Left renal cortex interstitium (tissue), 4 donors: Measurements from ENCODE around the gene CHMP2A. TPM values are rescaled to one million over a fixed set of nuclear protein-coding genes. Genes with fewer than 3 reads are reported as not detected.
"Not testable (repeated sequence)": the region's sequence is repeated elsewhere in the genome, so short reads cannot be mapped to it uniquely, and the experiment has no call there.

Experiments
- DNase-seq, 4 donors: peaks; one replicate each; pipeline ENCODE4 v3.0.0-alpha.2; 2013; ENCODE audit warnings: low read depth in 4 of 4, low spot score in 2 of 4, missing footprints in 1 of 4
- polyA plus RNA-seq, 4 donors: library from polyadenylated mRNA; unstranded; fragments of 120-200 nt; gene quantifications; one replicate each; pipeline ENCODE4 v1.2.1, GENCODE V29; 2013; ENCODE audit not compliant: insufficient read length in 4 of 4

CHMP2A gene
- 100 to 1,000 TPM; 118 to 132 (median 126) TPM for polyA plus RNA-seq

- peak; percentile 85 to 95 (median 90) for DNase-seq
These were observed at the start of gene CHMP2A for GRCh38 chr19:58554494-58555368. Gene CHMP2A, minus strand, starts transcription at chr19:58555105. Its CDS starts 893 bp downstream, at chr19:58554212.

- no peak for DNase-seq
These were observed 31.3 kb upstream of the CHMP2A start for GRCh38 chr19:58586133-58586765.

DNA sequence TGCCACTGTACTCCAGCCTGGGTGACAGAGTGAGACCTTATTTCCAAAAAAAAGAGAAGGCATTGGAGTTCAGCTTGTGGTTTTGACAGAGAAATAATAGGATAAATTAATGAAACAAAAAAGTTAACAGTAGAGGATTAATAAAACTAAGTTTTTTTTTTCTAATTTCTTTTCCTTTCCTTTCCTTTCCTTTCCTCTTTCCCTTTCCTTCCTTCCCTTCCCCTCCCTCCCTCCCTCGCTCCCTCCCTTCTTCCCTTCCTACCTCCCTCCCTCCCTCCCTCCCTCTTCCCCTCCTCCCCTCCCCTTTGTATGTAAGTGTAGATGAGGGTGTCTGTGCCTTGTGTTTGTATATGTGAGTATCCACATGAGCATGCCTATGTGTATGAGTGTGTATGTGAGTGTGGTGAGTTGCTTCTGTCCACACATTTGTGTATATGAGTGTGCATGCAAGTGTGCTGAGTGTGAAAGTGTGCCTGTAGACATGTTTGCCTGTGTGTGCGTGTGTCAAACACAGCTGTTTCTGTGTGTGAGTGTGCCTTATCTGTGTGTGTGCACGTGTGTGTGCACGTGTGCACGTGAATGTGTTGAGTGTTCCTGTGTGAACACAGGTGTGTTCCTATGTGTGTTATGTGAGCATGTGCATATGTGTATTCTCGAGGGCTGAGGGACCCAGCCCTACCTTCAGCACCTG is 30.7 kb upstream of the CHMP2A start:
- DNase-seq: no peak

GRCh38 chr19:58584498-58585441 is 29.9 kb upstream of the CHMP2A start:
- no peak for DNase-seq

DNA sequence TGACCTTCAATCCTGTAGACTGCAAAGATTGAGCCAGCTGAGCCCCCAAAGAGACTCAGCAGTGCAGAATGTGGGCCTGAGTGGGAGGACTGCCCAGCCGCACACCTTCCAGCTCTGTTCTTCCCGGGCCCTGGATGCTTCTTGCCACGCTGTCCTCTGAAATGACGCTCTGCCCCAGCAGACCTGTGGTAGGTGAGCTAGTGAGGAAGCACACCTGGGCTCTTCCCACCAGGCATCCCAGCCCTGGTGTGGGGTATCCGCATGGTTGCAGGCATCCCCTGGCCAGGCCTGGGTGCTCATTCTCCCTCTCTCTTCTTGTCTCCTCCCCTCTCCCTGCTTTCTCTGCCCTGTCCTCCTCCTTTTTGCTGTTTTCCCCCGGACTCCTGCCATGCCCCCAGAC is 28.1 kb upstream of the CHMP2A start:
- DNase-seq: no peak

- peak in 2 of 4 donors; percentile 71 to 73 for DNase-seq
These were observed 26.6 kb upstream of the CHMP2A start for GRCh38 chr19:58581227-58582141.

GRCh38 chr19:58579473-58580142 is 24.7 kb upstream of the CHMP2A start:
- no peak for DNase-seq

- DNase-seq: no peak
These were observed 23.4 kb upstream of the CHMP2A start for GRCh38 chr19:58578012-58578925.

DNA sequence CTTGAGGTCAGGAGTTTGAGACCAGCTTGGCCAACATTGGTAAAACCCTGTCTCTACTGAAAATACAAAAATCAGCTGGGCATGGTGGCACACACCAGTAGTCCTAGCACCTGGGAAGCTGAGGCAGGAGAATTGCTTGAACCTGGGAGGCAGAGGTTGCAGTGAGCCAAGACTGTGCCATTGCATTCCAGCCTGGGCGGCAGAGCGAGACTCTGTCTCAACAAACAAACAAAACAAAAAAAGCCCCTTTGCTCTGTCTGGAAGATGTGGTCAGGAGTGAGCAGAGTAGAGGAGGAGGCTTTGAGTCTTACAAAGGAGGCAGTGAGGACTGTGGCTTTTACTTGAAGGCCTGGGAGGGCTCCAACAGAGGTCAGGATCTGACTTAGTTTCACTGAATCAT is 22.7 kb upstream of the CHMP2A start:
- not testable (repeated sequence) for DNase-seq

DNA sequence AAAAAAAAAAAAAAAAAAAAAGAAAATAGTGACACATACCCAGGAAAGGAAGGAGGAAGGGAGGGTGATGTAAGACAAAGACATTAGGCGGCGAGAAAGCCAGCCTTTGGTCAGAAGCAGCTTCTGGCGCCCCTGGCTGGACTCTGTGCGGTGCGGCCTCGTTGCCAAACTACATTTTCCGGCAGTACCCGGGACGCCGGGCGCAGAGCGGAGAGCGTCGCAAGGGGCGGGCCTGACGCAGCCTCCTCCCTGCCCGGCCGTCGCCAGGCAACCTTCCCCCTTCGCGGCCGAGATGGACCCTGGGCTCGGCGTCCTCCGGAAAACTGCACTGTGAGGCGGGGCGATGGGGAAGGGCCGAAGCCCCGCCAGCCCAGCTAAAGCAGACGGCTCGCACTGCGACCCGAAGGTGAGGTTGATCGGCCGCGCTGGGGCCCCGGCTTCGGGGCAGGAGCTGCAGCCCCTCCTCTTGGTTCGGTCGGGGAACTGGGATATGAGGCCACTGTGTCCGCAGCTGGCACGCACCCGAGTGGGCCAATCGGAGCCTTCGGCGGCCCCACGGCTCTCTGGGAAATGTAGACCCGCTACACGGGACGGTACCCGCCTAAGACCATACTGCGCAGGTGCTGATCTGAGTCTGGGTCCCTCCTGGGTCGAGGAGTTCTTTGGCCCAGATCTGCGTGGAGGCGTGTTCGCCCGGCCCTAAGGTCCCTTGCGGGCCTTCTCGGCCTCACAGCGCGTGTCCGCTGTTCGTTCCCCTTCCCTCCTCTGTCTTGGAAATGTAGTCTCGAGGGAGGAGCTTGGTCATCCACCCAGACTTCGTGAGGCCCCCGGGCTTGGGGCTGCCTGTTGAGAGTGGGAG is 20.5 kb upstream of the CHMP2A start:
- DNase-seq: peak; percentile 80 to 91 (median 86)

GRCh38 chr19:58573658-58574164 is 18.8 kb upstream of the CHMP2A start:
- DNase-seq: no peak

DNA sequence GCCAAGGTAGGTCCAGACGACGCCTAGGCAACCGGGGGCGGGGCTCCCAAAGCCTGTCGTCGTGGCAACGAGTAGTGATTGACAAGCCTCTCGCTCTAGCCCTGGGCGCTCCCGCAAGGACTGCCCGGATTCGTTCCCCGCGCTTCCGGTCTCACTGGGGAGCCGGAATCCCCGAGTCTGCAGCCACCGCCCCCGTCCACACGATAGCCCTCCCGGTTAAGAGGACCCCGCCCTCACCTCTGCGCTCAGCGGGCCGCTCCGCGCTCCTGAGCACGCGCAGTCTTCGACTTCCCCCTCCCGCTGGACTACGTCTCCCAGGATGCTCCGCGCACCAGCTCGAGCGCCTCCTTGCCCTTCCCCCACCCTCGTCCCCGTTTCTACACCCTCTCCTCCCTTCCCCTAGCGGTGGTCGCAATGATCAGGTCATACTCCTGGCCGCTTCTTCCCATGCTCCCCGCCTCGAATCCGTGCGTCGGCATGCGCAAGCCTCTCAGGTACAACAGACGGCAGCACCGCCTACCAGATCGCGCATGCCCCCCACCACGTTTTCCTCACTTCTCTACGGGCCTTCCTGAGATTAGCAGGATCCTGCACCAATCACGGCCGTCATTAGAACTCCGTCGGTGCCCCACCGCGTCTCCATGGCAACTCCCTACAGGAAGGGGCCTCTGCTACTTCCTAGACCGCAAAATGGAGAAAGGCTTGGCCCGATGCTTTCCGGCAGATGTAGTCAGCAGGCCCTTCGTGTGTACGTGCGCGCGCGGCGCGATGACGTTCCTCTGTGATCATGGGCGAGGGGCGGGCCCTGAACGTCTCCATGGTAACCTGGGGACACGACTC is 18.1 kb upstream of the CHMP2A start, which contains the start of gene MZF1:
TSS of gene MZF1 (minus strand) at position 518 of the 840 bp plus-strand sequence. CDS start 1,946 bp downstream, outside the sequence.
- peak; percentile 98 to 100 (median 99) for DNase-seq

DNA sequence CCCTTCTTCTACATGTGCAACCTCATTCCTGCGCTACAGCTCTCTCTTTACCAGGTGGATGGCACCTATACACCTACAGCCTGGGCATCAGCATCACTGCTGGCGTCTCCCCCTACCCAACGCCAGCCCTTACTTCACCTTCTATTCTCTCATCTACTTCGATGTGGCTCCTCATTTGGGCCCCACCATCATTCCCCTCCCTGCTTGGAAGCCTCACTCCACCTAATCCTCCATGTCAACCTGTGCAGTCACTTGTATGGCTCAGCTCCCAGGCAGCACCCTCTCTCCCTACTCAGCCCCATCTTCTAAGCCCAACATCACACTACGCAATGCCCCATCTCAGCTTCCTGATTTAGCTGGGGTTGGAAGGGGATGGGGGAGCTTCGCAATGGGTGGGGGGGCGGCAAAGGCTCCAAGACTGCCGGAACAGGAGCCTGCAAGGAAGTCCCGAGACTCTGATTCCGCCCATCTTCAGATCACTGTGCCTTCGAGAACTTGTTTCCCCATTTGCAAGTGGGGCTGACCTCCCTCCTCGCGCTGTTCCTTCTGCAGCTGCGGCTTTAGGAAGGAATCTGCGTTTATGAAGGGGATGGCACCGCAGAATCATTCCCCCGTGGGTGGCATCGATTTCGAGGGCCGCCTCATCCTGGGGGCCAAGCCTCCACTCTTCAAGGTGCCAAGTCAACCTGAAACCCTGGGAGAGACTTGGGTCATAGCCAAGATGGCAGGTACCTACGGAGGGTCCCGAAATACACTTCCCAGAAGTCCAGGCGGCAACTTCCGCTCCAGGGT is 17.3 kb upstream of the CHMP2A start:
- DNase-seq: no peak

GRCh38 chr19:58571575-58571947 is 16.7 kb upstream of the CHMP2A start:
- no peak for DNase-seq
